Mononuclear cell (primary cell): ENCODE results near the gene TMEM170A. TPM values are rescaled to one million over a fixed set of nuclear protein-coding genes. Genes with fewer than 3 reads are reported as not detected.

Experiments used
- H3K27me3 ChIP-seq: 2 replicates; pipeline ENCODE4 v1.6.0; 2011; ENCODE audit warnings: low read length, control low read depth; ENCODE audit not compliant: insufficient read depth
- H3K4me1 ChIP-seq: 2 replicates; pipeline ENCODE4 v1.5.1; 2011; ENCODE audit warnings: mild to moderate bottlenecking, low read length, control low read depth; ENCODE audit not compliant: insufficient read depth
- H3K4me3 ChIP-seq: 2 replicates; pipeline ENCODE4 v1.5.1; 2011; ENCODE audit warnings: mild to moderate bottlenecking, low read length, moderate library complexity
- H3K9me3 ChIP-seq: 2 replicates; pipeline ENCODE4 v1.5.1; 2011; ENCODE audit warnings: low read depth, mild to moderate bottlenecking, control low read depth, low read length
- total RNA-seq: library from RNA; depleted of rRNA; stranded (reverse); fragments of >200 nt; gene quantifications from one replicate; pipeline ENCODE4 v1.2.3, GENCODE V29; 2012

The TMEM170A gene
- total RNA-seq, 1 donor, result 52.9 TPM

DNA sequence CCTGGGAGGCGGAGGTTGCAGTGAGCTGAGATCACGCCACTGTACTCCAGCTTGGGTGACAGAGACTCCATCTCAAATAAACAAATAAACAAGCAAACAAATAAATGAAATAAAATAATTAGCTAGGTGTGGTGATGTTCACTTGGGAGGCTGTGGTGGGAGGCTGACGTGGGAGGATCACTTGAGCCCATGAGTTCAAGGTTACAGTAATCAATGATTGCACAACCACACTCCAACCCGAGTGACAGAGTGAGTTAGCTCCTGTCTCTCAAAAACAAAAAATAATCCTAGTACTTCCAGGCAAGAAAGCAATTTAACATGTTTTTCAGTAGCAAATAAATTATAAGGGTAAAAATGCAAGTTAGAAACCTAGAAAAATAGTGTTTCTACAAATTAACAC lies 57.5 kb downstream of the TMEM170A start:
- no peaks in the 10 kb centered on the region for H3K27me3 ChIP-seq
- H3K4me3 ChIP-seq, result no peak overlapping the region
- H3K9me3 ChIP-seq, result no peaks in the 10 kb centered on the region
- no peaks in the 10 kb centered on the region for H3K4me1 ChIP-seq

DNA sequence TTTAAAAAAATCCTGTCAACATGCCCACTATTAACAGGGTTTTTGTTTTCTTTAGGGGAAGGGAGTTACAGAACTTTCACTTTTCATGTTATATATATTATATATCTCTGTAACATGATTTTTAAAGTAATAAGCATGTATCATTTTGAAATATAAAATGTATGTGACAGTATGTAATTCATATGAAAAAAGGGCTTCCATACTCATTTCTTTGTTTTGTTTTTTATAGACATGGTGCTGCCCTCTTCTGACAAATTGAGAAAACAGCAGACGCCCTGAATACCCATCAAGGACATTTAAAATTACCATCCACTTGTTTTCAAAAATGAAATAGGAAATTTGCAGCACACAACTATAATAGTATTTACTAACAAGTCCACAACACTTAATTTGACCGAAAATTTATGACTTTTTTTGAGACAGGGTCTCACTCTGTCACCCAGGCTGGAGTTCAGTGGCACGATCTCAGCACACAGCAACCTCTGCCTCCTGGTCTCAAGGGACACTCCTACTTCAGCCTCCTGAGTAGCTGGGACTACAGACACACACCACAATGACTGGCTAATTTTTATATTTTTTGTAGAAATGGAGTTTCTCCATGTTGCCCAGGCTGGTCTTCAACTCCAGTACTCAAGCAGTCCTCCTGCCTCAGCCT lies 61.5 kb downstream of the TMEM170A start:
- Histone ChIP-seq H3K4me1 (no peaks in the 10 kb centered on the region), H3K27me3 (no peaks in the 10 kb centered on the region), H3K4me3 (no peak overlapping the region), H3K9me3 (no peaks in the 10 kb centered on the region)

GRCh38 chr16:75402159-75402820 lies 62.2 kb downstream of the TMEM170A start:
- Histone ChIP-seq H3K27me3 (no peaks in the 10 kb centered on the region), H3K4me1 (no peaks in the 10 kb centered on the region), H3K9me3 (no peaks in the 10 kb centered on the region), H3K4me3 (no peak overlapping the region)

DNA sequence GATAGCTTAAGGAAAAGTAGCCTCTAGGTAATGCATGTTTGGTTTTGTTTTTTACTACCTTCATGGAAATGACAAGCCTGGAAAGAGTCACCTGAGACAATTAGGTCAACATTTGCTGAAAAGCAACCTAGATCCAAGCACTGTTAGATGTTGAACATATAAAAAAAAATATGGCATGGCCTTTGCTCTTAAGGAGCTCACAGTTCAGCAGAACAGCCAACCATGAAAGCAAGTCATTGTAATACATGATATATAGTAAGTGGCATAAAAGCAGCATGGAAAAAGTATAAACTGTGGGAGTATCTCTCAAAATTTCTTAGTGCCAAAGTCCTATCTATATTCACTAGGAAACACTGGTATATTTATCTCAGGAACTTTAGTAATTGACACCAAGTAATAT lies 62.8 kb downstream of the TMEM170A start:
- Histone ChIP-seq H3K4me3 (no peak overlapping the region), H3K4me1 (no peaks in the 10 kb centered on the region), H3K27me3 (no peaks in the 10 kb centered on the region), H3K9me3 (no peaks in the 10 kb centered on the region)

GRCh38 chr16:75398333-75398732 lies 66.2 kb downstream of the TMEM170A start:
- Histone ChIP-seq H3K4me3 (no peak overlapping the region), H3K4me1 (no peaks in the 10 kb centered on the region), H3K9me3 (no peaks in the 10 kb centered on the region), H3K27me3 (no peaks in the 10 kb centered on the region)

GRCh38 chr16:75394941-75395340 lies 69.5 kb downstream of the TMEM170A start:
- H3K9me3 ChIP-seq, result no peaks in the 10 kb centered on the region
- no peaks in the 10 kb centered on the region for H3K4me1 ChIP-seq
- H3K27me3 ChIP-seq, result no peaks in the 10 kb centered on the region
- H3K4me3 ChIP-seq, result no peak overlapping the region

Other genes with a start within 250 kb of the TMEM170A start
- gene CTRB1, start 245.7 kb downstream of the TMEM170A start, total RNA-seq, result not detected
- gene BCAR1, start 213.1 kb downstream of the TMEM170A start, total RNA-seq, result 0.10 TPM
- gene CFDP1, start 31.2 kb downstream of the TMEM170A start, total RNA-seq, result 23.3 TPM
- gene CHST6, start 30.8 kb upstream of the TMEM170A start, total RNA-seq, result not detected
- gene CHST5, start 71.4 kb upstream of the TMEM170A start, total RNA-seq, result under 0.01 TPM
- gene TMEM231, start 91.6 kb upstream of the TMEM170A start, total RNA-seq, result 2.5 TPM
- gene GABARAPL2, start 101.7 kb upstream of the TMEM170A start, total RNA-seq, result 45.1 TPM
- gene ADAT1, start 158.6 kb upstream of the TMEM170A start, total RNA-seq, result 52.5 TPM
- 167 TPM for gene KARS1, start 183.0 kb upstream of the TMEM170A start, total RNA-seq
- gene TERF2IP, start 183.1 kb upstream of the TMEM170A start, total RNA-seq, result 91.1 TPM
- not detected for gene CPHXL2, start 212.3 kb upstream of the TMEM170A start, total RNA-seq
- 0.21 TPM for gene DUXB, start 236.8 kb upstream of the TMEM170A start, total RNA-seq